GM12892 (cell line): ENCODE data around the gene ZFR. TPM values are rescaled to one million over a fixed set of nuclear protein-coding genes. Genes with fewer than 3 reads are reported as not detected.

Experiments used
- DNase-seq: peaks from one replicate; pipeline ENCODE4 v3.0.0; 2011; ENCODE audit not compliant: insufficient read length
- FAIRE-seq: peaks from 2 replicates; lab custom pipeline; 2011; peaks lifted over from hg19 to GRCh38; lab: Jason Lieb, UNC
- POLR2A ChIP-seq: IDR thresholded peaks from 2 replicates; pipeline ENCODE4 v1.6.1; 2011; ENCODE audit warnings: low read depth, low read length, control low read depth
- POLR2AphosphoS5 ChIP-seq: IDR thresholded peaks from 2 replicates; pipeline ENCODE4 v1.6.1; 2011; ENCODE audit warnings: low read depth, low read length, control low read depth
- TAF1 ChIP-seq: IDR thresholded peaks from 2 replicates; pipeline ENCODE4 v1.6.1; 2011; ENCODE audit warnings: low read depth, mild to moderate bottlenecking, control low read depth, low read length, borderline replicate concordance
- polyA plus RNA-seq: library from polyadenylated mRNA; unstranded; fragments of >200 nt; gene quantifications from one replicate; pipeline ENCODE4 v1.2.1, GENCODE V29; 2012; ENCODE audit warnings: missing spikeins, inconsistent platforms; ENCODE audit not compliant: missing spikeins

The ZFR gene
- polyA plus RNA-seq: 32.0 TPM

GRCh38 chr5:32444431-32445286 is at the start of gene ZFR:
TSS of gene ZFR (minus strand) at chr5:32444740. CDS start at chr5:32444658, 82 bp downstream.
- TF ChIP-seq TAF1: 0 out of 2 replicates have a peak, but pooled peaks have one; percentile 26
- TF ChIP-seq POLR2AphosphoS5: peak; percentile 62; the same call in 1 of the 2 replicates
- TF ChIP-seq POLR2A: peak; percentile 71; the same call in 1 of the 2 replicates
- FAIRE-seq: peak; percentile 92
- DNase-seq: peak; percentile 94

DNA sequence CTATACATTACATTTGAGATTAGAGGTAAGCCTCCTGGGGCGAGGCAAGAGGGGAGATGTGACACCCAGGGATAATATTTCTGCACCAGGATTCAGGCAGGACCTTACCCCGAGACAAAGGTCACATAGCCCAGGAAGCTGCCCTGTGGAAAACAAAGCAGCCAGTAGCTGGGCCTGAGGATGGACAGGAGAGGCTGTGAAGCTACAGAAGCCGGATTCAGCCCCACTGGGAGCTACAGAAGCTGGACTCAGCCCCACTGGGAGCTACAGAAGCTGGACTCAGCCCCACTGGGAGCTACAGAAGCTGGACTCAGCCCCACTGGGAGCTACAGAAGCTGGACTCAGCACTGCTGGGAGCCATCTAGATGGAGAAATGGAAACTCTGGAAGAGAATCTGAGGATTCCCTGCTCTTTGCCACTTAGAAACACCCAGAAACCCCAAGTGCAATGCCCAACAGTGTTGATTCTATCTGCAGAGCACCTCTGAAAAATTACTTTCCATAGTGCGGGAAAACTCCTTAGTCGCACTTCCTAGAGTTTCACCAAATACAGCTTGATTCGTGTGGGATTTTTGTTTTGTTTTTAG is 46.5 kb upstream of the ZFR start:
- TF ChIP-seq POLR2AphosphoS5 (no peak), TAF1 (no peak)
- DNase-seq: no peak
- no peak for FAIRE-seq

- DNase-seq (peak; percentile 32), FAIRE-seq (peak; percentile 74)
- TF ChIP-seq POLR2AphosphoS5 (no peak), POLR2A (no peak), TAF1 (no peak)
Observed at GRCh38 chr5:32489791-32490562, 45.4 kb upstream of the ZFR start.

GRCh38 chr5:32487424-32487823 is 42.9 kb upstream of the ZFR start:
- TF ChIP-seq POLR2A: no peak
- TF ChIP-seq POLR2AphosphoS5: no peak
- no peak for TF ChIP-seq TAF1
- no peak for FAIRE-seq
- DNase-seq: no peak

DNA sequence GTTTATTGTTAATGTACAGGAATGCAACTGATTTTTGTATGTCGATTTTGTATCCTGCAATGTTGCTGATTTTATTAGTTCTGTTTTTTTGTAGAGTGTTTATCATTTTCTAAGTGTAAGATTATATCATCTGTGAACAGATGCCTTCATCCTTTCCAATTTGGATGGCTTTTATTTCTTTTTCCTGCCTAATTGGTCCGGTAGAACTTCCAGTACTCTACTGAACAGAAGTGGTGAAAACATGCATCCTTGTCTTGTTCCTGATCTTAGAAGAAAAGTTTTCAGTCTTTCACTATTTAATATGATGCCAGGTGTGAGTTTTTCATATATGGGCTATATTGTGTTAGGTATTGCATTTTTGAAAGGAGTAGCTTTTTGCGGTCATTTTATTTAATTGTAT is 42.5 kb upstream of the ZFR start:
- no peak for DNase-seq
- no peak for FAIRE-seq
- no peak for TF ChIP-seq TAF1
- no peak for TF ChIP-seq POLR2A
- TF ChIP-seq POLR2AphosphoS5: no peak

DNA sequence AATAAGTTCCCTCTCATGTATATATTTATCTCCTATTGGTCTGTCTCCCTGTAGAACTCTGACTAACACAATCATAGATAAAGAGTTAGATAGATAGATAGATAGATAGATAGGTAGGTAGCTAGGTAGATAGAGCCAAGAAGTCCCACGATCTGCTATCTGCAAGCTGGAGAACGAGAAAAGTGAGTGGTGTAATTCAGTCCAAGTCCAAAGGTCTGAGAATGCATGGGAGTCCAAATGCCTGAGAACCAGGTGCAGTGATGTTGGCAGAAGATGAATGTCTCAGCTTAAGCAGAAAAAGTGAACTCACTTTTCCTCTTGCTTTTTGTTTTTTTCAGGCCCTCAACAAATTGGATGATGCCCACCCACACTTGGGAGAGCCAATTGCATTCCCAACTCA is 37.7 kb upstream of the ZFR start:
- FAIRE-seq: no peak
- no peak for TF ChIP-seq TAF1
- TF ChIP-seq POLR2AphosphoS5: no peak
- no peak for TF ChIP-seq POLR2A

GRCh38 chr5:32479096-32479495 is 34.6 kb upstream of the ZFR start:
- no peak for DNase-seq
- TF ChIP-seq TAF1: no peak
- TF ChIP-seq POLR2AphosphoS5: no peak
- no peak for TF ChIP-seq POLR2A
- no peak for FAIRE-seq

More for the DNA sequence above, 37.7 kb upstream of the ZFR start:
- no peak for DNase-seq

DNA sequence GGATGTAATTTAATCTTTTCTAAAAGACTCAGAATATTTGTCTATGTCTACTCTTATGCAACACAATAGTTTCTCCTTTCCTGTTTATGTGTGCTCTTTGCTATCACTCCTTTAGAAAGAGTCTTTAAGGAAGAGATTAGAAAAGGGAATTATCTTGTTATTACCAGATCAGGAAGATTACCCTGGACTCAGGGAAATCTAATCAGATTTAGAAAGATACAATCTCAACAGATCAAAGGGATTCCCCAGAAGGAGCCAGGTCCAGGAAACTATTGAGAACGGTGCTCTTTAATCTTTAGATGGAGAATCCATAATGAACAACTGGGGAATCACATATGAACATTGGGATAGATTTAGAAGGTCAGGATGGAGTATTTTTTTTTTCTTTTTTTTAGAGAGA is 32.4 kb upstream of the ZFR start:
- no peak for FAIRE-seq
- TF ChIP-seq TAF1 (no peak), POLR2AphosphoS5 (no peak), POLR2A (no peak)
- no peak for DNase-seq

DNA sequence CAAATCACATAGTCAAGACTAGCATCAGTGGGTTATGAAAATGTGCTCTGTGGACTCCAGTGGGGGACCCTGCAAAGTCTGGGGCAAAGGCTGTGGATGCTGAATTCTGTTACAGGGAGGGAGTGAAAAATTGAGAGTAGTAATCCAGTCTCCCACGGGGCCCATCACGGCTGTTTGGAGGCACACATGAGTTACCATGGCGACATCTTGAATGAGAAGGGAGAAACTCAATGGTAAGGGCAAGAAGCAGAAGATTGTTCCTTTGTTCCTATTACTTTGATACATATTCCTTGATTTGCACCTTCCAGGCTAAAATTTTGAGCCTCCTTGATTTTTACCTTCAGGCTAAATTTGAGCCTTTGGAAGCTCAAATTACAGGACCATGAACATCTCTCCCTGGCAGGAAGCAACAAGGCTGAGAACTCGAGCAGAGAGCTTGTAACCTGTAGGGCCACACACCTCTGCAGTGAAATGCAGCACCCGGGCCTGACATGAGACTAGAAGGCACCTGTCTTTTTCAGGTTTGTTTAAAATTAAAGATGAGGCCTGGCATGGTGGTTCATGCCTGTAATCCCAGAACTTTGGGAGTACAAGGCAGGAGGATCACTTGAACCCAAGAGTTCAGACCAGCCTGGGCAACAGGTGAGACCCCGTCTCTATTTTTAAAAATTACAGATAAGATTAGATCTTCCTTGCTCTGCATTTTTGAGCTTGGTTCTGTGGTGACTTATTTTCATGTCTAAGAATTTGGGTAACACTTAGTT is 31.0 kb upstream of the ZFR start:
- DNase-seq (no peak), FAIRE-seq (no peak)
- TF ChIP-seq TAF1 (no peak), POLR2AphosphoS5 (no peak), POLR2A (no peak)

GRCh38 chr5:32474209-32474854 is 29.8 kb upstream of the ZFR start:
- DNase-seq: no peak
- FAIRE-seq: no peak
- TF ChIP-seq POLR2A (no peak), POLR2AphosphoS5 (no peak), TAF1 (no peak)

GRCh38 chr5:32473072-32473471 is 28.5 kb upstream of the ZFR start:
- DNase-seq: no peak
- FAIRE-seq: no peak
- no peak for TF ChIP-seq POLR2A
- no peak for TF ChIP-seq POLR2AphosphoS5
- no peak for TF ChIP-seq TAF1
